Fibroblast of skin of abdomen (primary cell): ENCODE data around the gene RSBN1L.
A peak's percentile ranks its signal among the peaks of the same experiment; 100 is the strongest.

Experiments used
- DNase-seq: peaks from one replicate; pipeline ENCODE4 v3.0.0-alpha.2; 2013

Gene RSBN1L

DNA sequence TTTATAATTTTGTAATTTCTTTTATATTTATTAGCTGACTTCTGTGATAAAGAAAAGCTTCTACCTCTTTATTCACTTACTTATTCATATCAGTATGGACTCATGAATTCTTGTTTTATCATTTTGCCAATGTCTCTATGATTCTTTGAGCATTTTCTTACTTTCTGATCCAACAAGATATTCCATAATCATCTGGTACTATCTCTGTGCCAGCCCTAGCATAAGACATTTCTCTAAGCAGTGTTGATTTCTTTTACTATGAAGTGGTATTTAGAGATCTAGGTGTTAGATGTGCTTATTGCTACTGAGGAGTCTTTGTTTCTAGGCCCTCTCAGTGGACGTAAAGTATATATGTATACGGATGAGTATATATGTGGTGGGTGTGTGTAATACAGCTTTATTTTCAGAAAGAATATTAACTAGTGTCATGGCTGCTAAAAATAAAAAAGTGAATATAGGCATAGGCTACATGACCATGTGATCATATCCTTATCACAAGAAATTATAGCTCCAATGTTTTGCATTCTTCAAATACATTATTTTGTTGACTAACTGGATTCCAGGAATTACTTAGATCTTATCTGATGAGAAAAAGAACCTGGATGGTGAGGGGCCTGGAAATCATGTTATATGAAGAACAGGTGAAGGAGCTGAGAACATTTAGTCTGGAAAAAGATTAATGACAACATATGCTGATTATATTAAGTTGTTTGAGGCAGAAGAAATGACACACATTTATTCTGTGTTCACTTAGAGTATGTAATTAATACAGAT, 115.4 kb downstream of the RSBN1L start:
- DNase-seq = peak; percentile 13

GRCh38 chr7:77812290-77812685, 116.0 kb downstream of the RSBN1L start:
- DNase-seq = peak; percentile 75

GRCh38 chr7:77813180-77813579, 116.9 kb downstream of the RSBN1L start:
- no peak for DNase-seq

DNA sequence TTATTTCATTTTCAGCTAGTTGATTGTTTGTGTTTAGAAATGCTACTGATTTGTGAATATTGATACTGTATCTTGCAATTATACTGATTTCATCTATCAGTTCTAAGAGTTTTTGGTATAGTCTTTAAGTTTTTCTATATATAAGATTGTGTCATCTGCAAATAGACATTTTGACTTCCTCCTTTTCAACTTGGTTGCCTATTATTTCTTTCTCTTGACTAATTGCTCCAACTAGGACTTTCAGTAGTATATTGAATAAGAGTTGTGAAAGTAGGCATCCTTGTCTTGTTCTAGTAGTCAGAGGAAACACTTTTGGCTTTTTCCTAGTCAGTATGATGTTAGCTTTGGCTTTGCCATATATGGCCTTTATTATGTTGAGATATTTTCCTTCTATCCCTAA, 122.8 kb downstream of the RSBN1L start:
- no peak for DNase-seq

- DNase-seq = no peak
Measured at GRCh38 chr7:77820967-77821366, 124.7 kb downstream of the RSBN1L start.

- DNase-seq = no peak
Measured at GRCh38 chr7:77822269-77822668, 126.0 kb downstream of the RSBN1L start.

DNA sequence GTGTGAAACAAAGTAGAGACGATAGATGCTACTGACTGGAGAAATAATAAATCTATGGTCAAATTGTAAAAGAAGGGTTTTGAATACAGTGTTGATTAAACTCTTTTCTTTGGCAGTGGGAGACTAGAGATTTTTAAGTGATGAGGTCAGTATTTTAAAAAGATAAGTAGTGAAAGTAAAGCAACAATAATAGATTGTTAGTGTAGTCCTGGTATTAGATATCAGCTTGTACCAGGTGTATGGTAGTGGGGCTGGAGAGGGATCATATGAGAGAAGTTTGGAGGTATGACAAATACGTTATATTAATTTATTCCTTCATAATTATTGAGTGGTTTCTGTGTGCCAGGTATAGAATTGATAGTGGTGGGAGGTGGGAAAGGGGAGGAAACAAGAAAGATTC, 127.5 kb downstream of the RSBN1L start:
- no peak for DNase-seq

GRCh38 chr7:77824636-77825035, 128.4 kb downstream of the RSBN1L start:
- no peak for DNase-seq

DNA sequence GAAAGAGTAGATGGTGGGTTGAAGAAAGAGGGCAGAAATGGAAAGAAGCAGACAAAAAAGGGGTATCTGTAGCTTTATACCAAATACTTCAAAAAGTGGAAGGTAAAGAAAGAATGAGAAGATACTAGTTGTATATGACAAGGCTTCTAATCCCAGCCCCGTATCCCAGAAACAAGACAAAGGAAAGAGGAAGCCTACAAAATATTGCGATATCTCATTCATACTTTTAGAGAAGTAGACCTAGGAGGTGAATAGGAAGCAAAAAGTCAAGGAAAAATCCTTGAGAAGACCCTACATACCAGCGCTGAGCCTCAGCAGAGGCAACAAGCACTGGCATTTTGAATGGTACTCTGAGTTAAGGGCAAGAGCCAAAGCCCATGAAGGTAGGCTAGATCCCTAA, 128.9 kb downstream of the RSBN1L start:
- no peak for DNase-seq

DNA sequence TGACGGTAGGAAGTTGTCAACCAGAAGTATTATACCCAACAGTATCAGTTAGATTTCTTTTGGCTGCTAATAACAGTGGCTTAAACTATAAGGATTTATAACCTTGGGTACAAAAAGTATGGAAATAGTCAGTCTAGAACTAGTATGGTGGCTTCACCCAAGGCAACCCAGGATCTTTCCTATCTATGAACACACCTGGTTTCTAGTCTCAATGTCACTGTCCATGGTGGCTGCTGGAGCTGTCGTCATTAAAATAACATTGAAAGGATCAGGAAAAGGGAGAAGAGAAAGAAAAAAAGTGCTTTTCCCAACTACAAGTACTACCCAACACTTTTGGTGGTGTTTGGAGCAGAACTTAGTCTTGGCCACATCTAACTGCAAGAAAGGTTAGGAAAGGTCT, 130.0 kb downstream of the RSBN1L start:
- DNase-seq = no peak

DNA sequence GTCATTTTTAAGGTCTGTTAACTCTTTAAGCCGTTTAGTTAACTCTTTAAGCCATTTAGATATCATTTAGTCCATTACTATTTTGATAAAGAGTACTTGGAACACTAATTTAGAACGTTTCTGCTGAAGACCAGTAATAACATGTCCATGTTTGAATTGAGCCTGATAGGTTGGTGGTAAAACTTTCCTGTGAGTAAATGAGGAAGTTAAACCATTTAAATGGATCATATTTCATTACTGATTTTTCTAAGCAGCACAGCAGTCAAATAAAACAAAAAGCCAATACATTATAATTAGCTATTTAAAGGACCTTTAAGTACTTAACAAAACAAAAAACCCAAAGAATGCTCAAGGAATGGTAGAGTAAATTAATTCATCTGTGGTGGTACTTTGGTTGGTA, 131.7 kb downstream of the RSBN1L start:
- DNase-seq = no peak

GRCh38 chr7:77830649-77831355, 134.5 kb downstream of the RSBN1L start:
- DNase-seq = no peak

DNA sequence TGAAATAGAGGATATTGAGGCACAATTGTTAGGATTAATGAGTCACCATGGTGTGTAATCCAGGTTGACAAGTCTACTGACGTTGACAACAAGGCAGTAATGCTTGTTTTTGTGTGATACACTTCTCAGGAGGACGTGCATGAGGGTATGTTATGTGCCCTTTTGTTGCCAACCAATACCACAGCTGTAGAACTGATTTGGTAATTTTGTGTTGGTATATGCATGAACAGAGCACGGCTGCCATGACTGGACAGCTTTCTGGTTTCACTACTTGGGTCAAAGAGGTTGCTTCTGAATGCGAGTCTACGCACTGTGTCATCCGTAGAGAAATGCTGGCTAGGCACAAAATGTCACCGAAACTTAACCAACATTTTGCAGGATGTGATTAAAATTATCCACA, 135.2 kb downstream of the RSBN1L start:
- no peak for DNase-seq

DNA sequence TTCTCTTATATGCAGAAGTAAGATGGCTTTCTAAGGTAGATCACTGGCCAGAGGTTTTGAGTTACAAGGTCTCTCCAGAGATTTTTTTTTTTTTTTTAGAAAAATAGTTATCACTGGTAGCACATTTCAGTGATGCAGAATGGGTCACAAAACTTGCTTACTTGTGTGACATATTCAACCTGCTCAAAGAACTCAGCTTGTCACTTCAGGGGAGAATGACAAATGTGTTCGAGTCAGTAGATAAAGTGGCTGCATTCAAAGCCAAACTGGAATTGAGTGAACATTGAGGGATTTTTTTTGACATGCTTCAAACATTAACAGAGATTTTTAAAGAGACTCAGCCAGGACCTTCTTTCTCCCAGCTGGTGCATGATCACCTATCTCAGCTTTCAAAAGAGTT, 135.7 kb downstream of the RSBN1L start:
- DNase-seq = no peak
